Mammary epithelial cell (primary cell): Measurements from ENCODE around the gene FAXDC2.

Experiments
- CTCF ChIP-seq, 2 donors: IDR thresholded peaks in 1 of 2; conservative IDR thresholded peaks in 1 of 2; 2 replicates each; pipeline ENCODE4 v1.5.1; 2011 to 2012; ENCODE audit warnings: inconsistent platforms in 2 of 2, low read length in 2 of 2, mild to moderate bottlenecking in 2 of 2, control low read depth in 1 of 2, low read depth in 1 of 2; ENCODE audit not compliant: insufficient read depth in 1 of 2; ENCODE audit errors: extremely low read depth in 1 of 2
- EZH2 ChIP-seq: IDR thresholded peaks from 2 replicates; pipeline ENCODE4 v1.6.1; 2012; ENCODE audit warnings: low read length, inconsistent platforms, borderline replicate concordance

GRCh38 chr5:154860765-154861164 is 10.4 kb upstream of the FAXDC2 start:
- no peak for TF ChIP-seq CTCF (conservative IDR thresholded peaks at IDR 0.05 in 1 of 2, IDR thresholded peaks at IDR 0.05 in 1 of 2; ENCODE audit: extremely low read depth in 1 of 2, insufficient read depth in 1 of 2, low read depth in 1 of 2, low read length in 2 of 2)
- TF ChIP-seq EZH2, result no peak
